Skeletal muscle satellite cell (primary cell): ENCODE data around the gene CNTD1.
"Not testable (repeated sequence)": the region's sequence is repeated elsewhere in the genome, so short reads cannot be mapped to it uniquely, and the experiment has no call there.

Source experiments
- H3K27me3 ChIP-seq: 2 replicates; pipeline ENCODE4 v1.7.0; 2013; ENCODE audit warnings: low read length; ENCODE audit not compliant: control insufficient read depth, insufficient read depth
- H3K36me3 ChIP-seq: 2 replicates; pipeline ENCODE4 v1.7.0; 2013; ENCODE audit warnings: mild to moderate bottlenecking, control low read depth, low read length; ENCODE audit not compliant: insufficient read depth
- H3K4me1 ChIP-seq: 2 replicates; pipeline ENCODE4 v1.7.0; 2013; ENCODE audit warnings: low read length; ENCODE audit not compliant: control insufficient read depth, insufficient read depth
- H3K4me2 ChIP-seq: 2 replicates; pipeline ENCODE4 v1.7.0; 2013; ENCODE audit warnings: mild to moderate bottlenecking, low read length
- H3K4me3 ChIP-seq: 2 replicates; pipeline ENCODE4 v1.7.0; 2013; ENCODE audit warnings: low read length
- H3K9ac ChIP-seq: 2 replicates; pipeline ENCODE4 v1.7.0; 2013; ENCODE audit warnings: mild to moderate bottlenecking, low read depth, low read length, moderate library complexity
- H3K9me3 ChIP-seq: replicated peaks from 2 replicates; pipeline ENCODE4 v1.7.0; 2013; ENCODE audit warnings: mild to moderate bottlenecking, control low read depth, low read length

Gene CNTD1

DNA sequence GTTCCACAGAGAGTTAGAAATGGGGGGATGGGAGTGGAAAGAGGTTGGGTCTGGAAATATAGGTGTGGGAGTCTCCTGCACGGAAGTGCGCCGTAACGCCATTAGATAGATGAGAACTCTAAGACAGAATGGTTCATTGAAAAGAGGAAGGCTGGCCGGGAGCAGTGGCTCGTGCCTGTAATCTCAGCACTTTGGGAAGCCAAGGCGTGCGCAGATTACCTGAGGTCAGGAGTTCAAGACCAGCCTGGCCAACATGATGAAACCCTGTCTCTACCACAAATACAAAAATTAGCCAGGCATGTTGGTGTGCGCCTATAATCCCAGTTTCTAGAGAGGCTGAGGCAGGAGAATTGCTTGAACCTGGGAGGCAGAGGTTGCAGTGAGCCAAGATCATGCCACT is 30.7 kb upstream of the CNTD1 start:
- not testable (repeated sequence) for H3K4me1 ChIP-seq, H3K4me3 ChIP-seq, H3K4me2 ChIP-seq, H3K9ac ChIP-seq, H3K36me3 ChIP-seq, H3K27me3 ChIP-seq, H3K9me3 ChIP-seq

DNA sequence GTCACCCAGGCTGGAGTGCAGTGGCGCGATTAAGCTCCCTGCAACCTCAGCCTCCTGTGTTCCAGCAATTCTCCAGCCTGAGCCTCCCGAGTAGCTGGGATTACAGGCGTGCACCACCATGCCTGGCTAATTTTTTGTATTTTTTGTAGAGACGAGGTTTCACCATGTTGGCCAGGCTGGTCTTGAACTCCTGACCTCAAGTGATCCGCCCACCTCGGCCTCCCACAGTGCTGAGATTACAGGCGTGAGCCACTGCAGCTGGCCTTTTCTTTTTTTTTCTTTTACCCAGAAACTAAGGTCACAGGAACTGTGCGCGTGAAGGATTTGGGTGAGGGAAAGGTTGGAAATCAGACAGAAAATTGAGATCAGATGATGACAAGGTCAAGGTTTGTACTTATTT is 28.7 kb upstream of the CNTD1 start:
- not testable (repeated sequence) for H3K4me3 ChIP-seq, H3K4me2 ChIP-seq, H3K36me3 ChIP-seq, H3K9me3 ChIP-seq, H3K27me3 ChIP-seq, H3K9ac ChIP-seq
- peaks cover 13% of the 10 kb centered on the region for H3K4me1 ChIP-seq

GRCh38 chr17:42772945-42773289 is 25.7 kb upstream of the CNTD1 start:
- peaks cover 24% of the 10 kb centered on the region for H3K4me1 ChIP-seq
- peak overlapping the region; percentile 85 for H3K4me3 ChIP-seq
- peaks cover 13% of the 10 kb centered on the region for H3K36me3 ChIP-seq
- peak overlapping the region; percentile 91 for H3K4me2 ChIP-seq
- peak overlapping the region; percentile 90 for H3K9ac ChIP-seq
- no peaks in the 10 kb centered on the region for H3K9me3 ChIP-seq
- H3K27me3 ChIP-seq: no peaks in the 10 kb centered on the region

GRCh38 chr17:42773290-42774035 is 25.2 kb upstream of the CNTD1 start, which contains the start of gene VPS25:
TSS of gene VPS25 (plus strand) at chr17:42773449. CDS start at chr17:42773476, 27 bp downstream.
- peaks cover 17% of the 10 kb centered on the region for H3K36me3 ChIP-seq
- H3K4me2 ChIP-seq: peak within 1 kb of the TSS; percentile 91
- peaks cover 24% of the 10 kb centered on the region for H3K4me1 ChIP-seq
- H3K9me3 ChIP-seq: no peaks in the 10 kb centered on the region
- H3K4me3 ChIP-seq: peak within 1 kb of the TSS; percentile 85
- H3K27me3 ChIP-seq: no peaks in the 10 kb centered on the region
- peak within 1 kb of the TSS; percentile 90 for H3K9ac ChIP-seq

DNA sequence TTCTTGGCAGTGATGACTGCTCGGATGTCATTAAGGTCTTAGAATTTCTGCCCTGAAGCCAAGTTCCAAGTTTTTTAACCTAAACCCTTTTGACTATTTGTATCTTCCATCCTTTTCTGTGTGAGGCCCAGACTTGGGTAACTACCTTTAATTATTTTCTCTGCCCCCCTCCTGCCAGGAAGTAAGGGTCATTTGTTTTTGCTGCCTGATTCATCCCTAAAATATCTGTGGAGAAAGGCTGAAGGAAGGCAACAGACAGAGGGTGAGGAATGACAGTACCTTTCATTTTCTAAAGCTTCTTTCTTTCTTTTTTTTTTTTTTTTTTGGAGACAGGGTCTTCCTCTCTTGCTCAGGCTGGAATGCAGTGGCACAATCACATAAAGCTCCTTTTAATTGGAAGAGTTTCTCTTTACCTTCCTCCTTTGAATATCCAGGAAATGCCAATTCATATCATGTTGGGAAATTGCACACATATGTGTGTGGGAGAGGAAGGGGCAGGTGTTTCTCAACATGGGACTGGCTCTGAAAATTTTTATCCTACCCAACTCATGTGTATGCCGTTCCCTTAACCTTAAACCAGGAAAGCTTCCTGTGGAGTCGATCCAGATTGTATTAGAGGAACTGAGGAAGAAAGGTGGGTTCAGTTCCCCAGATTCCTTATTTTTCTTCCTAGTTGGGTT is 24.5 kb upstream of the CNTD1 start:
- Histone ChIP-seq H3K4me3 (peak overlapping the region; percentile 85), H3K9ac (peak overlapping the region; percentile 90), H3K9me3 (no peaks in the 10 kb centered on the region), H3K4me1 (peaks cover 24% of the 10 kb centered on the region), H3K27me3 (no peaks in the 10 kb centered on the region), H3K4me2 (peak overlapping the region; percentile 91), H3K36me3 (peaks cover 24% of the 10 kb centered on the region)

GRCh38 chr17:42775534-42776098 is 23.0 kb upstream of the CNTD1 start:
- H3K4me3 ChIP-seq: no peak overlapping the region
- peaks cover 28% of the 10 kb centered on the region for H3K36me3 ChIP-seq
- peaks cover 33% of the 10 kb centered on the region for H3K4me1 ChIP-seq

GRCh38 chr17:42778570-42778969 is 20.1 kb upstream of the CNTD1 start:
- Histone ChIP-seq H3K9ac (no peak overlapping the region), H3K4me3 (no peak overlapping the region), H3K36me3 (peaks cover 28% of the 10 kb centered on the region), H3K27me3 (peaks cover 23% of the 10 kb centered on the region), H3K9me3 (no peaks in the 10 kb centered on the region), H3K4me2 (no peak overlapping the region), H3K4me1 (peaks cover 57% of the 10 kb centered on the region)

More at GRCh38 chr17:42775534-42776098, 23.0 kb upstream of the CNTD1 start:
- H3K4me2 ChIP-seq: no peak overlapping the region
- H3K9me3 ChIP-seq: no peaks in the 10 kb centered on the region
- H3K27me3 ChIP-seq: peaks cover under 1% of the 10 kb centered on the region
- no peak overlapping the region for H3K9ac ChIP-seq

DNA sequence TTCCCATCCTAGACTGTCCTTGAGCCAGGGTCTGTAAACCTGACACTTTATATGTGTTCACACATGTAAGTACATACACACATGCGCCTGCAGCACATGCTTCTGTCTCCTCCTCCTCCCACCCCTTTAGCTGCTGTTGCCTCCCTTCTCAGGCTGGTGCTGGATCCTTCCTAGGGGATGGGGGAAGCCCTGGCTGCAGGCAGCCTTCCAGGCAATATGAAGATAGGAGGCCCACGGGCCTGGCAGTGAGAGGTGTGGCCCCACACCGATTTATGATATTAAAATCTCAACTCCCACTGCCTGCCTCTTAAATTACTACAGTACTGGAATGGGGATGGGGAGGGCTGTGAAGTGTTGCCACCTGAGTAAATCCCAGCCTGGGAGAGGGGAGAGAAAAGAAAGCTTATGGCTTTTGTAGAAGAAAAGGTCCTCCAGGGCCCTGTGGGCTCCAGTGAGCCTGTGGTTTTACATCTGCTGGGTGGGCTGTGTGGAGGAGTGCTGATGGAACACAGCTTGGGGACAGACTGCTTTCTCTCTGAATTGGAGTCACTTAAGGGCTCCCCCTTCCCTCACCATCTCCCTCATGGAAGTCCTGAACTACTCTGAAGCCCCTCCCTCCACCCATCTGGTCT is 19.2 kb upstream of the CNTD1 start:
- Histone ChIP-seq H3K9me3 (no peaks in the 10 kb centered on the region), H3K4me3 (no peak overlapping the region), H3K36me3 (peaks cover 28% of the 10 kb centered on the region), H3K4me1 (peaks cover 58% of the 10 kb centered on the region), H3K4me2 (no peak overlapping the region), H3K27me3 (peaks cover 31% of the 10 kb centered on the region), H3K9ac (no peak overlapping the region)

DNA sequence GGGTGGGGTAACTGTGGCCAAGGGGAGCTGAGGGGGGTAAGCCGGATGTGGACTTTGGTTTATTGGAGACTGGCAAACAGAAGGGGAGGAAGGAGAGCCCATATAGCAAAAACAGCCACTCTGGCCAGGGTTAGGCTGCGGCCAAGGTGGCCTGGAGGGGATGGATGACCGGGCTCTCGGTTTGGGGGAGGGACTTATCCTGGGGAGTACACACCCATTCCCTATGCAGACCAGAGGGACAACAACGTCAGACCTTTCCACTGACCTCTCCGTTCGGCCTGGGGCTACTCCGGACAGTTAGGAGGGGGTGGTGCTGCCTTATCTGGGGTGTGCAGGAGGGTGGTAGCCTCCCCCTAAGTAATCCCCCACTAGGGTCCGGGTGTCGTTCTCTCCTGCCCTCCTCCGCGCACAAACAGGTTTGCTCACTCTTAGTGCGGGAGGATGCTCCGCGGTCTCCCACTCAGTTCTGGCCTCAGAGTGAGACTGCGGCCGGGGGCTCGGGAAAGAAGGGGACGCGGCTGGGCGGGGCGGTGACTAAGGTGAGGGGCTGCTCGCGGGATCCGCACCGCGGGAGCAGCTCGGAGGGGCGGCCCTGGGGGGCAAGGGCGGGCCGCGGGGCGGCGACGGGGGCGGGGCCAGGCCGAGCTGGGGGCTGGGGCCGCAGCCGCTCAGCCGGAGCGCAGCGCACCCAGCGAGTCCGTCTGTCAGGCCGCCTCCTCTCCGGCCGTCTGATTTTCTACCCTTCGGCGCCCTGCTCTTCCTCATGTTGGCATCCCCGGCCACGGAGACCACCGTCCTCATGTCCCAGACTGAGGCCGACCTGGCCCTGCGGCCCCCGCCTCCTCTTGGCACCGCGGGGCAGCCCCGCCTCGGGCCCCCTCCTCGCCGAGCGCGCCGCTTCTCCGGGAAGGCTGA is 18.5 kb upstream of the CNTD1 start, which contains the start of gene WNK4:
Gene WNK4 (plus strand): TSS at position 675 of the 915 bp plus-strand sequence. CDS start 89 bp downstream, at position 764.
- Histone ChIP-seq H3K4me1 (peaks cover 58% of the 10 kb centered on the region), H3K9me3 (no peaks in the 10 kb centered on the region), H3K4me2 (peak within 1 kb of the TSS; percentile 93), H3K4me3 (peak within 1 kb of the TSS; percentile 73), H3K27me3 (peaks cover 39% of the 10 kb centered on the region), H3K36me3 (peaks cover 29% of the 10 kb centered on the region), H3K9ac (peak within 1 kb of the TSS; percentile 80)

DNA sequence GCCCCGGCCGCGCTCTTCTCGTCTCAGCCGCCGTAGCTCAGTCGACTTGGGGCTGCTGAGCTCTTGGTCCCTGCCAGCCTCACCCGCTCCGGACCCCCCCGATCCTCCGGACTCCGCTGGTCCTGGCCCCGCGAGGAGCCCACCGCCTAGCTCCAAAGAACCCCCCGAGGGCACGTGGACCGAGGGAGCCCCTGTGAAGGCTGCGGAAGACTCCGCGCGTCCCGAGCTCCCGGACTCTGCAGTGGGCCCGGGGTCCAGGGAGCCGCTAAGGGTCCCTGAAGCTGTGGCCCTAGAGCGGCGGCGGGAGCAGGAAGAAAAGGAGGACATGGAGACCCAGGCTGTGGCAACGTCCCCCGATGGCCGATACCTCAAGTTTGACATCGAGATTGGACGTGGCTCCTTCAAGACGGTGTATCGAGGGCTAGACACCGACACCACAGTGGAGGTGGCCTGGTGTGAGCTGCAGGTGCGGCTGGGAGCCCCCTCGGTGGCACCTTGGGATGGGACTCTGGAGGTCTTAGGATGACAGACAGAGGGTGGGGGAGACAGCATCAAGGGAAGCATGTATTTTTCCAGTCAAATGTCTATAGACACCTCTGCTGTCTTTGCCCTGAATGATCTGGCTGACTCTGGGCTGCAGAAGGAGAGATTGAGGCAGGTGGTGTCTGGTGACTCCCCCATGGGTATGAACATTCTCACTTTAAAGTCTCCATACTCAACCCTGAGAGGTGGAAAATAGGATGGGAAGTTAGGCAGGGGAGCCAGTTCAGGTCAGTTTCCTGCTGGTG is 17.6 kb upstream of the CNTD1 start:
- Histone ChIP-seq H3K27me3 (peaks cover 46% of the 10 kb centered on the region), H3K4me2 (peak overlapping the region; percentile 93), H3K9me3 (no peaks in the 10 kb centered on the region), H3K9ac (peak overlapping the region; percentile 80), H3K4me3 (peak overlapping the region; percentile 73), H3K36me3 (peaks cover 29% of the 10 kb centered on the region), H3K4me1 (peaks cover 50% of the 10 kb centered on the region)
